Measurements from ENCODE around the gene ELL2.

DNA sequence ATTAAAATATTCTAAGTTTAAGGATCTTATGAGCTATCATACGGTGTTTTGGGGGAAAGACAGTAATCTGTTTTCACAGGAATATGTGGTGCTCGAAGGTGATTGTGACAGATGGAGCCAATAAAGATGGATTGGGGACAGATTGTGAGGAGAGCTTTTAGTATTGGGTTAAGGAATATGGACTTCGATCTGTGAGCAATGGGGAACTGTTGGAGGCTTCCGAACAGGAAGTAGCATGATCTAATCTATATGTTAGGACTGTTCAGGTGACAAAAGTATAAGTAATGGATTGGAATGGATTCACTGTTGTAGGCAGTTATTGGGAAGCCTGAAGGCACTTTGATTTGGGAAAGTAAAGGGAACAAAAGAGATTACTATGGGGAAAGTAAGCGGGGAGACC is 7.4 kb upstream of the ELL2 start:
- TF ChIP-seq POLR2A (IDR thresholded peaks at IDR 0.05) (no peak), POLR2AphosphoS5 (IDR thresholded peaks at IDR 0.05) (no peak)
- TF ChIP-seq, protein P1, sequence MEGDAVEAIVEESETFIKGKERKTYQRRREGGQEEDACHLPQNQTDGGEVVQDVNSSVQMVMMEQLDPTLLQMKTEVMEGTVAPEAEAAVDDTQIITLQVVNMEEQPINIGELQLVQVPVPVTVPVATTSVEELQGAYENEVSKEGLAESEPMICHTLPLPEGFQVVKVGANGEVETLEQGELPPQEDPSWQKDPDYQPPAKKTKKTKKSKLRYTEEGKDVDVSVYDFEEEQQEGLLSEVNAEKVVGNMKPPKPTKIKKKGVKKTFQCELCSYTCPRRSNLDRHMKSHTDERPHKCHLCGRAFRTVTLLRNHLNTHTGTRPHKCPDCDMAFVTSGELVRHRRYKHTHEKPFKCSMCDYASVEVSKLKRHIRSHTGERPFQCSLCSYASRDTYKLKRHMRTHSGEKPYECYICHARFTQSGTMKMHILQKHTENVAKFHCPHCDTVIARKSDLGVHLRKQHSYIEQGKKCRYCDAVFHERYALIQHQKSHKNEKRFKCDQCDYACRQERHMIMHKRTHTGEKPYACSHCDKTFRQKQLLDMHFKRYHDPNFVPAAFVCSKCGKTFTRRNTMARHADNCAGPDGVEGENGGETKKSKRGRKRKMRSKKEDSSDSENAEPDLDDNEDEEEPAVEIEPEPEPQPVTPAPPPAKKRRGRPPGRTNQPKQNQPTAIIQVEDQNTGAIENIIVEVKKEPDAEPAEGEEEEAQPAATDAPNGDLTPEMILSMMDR (IDR thresholded peaks at IDR 0.05): no peak
